HCT116 (cell line): ENCODE measurements around the gene FAM13A. TPM values are rescaled to one million over a fixed set of nuclear protein-coding genes. Genes with fewer than 3 reads are reported as not detected.

Source experiments
- ATAC-seq: fragments of 200-7000 bp; cut with Tn5 transposase; 2 replicates; pipeline ENCODE4 v1.9.1; 2020; ENCODE audit warnings: mild to moderate bottlenecking, moderate library complexity
- BruUV-seq: library from RNA; stranded (reverse); fragments of 400-500 nt; replicated peaks from 2 replicates; lab custom pipeline; 2021; lab: Mats Ljungman, UMichigan
- CTCF ChIA-PET: fragments of 300-600 bp; sonication (Branson Sonifier 250); formaldehyde crosslinking; loops from one replicate; lab custom pipeline; 2021; ENCODE audit warnings: antibody characterized with exemption; lab: Charles Lee
- POLR2A ChIA-PET: fragments of 300-600, 350-600 bp; sonication (Branson Sonifier 250); formaldehyde crosslinking; loops from one replicate; lab custom pipeline; 2021; ENCODE audit warnings: antibody characterized with exemption; lab: Charles Lee
- RAD21 ChIA-PET, 2 experiments: fragments of 300-600 bp; sonication (Branson Sonifier 250); formaldehyde crosslinking; loops; one replicate each; lab custom pipeline; 2023; ENCODE audit warnings: low total read pairs in 2 of 2; ENCODE audit not compliant: uncharacterized antibody in 2 of 2, unreplicated experiment in 2 of 2, low non-redundant PET in 1 of 2; lab: Charles Lee
- DNase-seq: peaks from one replicate; pipeline ENCODE4 v3.0.0-alpha.2; 2010; ENCODE audit warnings: low read depth, low spot score
- H2AFZ ChIP-seq: fragments of 200-600 bp; shearing (Covaris generic), sonication (generic); 2 replicates; pipeline ENCODE4 v1.6.1; 2017; ENCODE audit warnings: low read depth, mixed run types, mixed read lengths, antibody characterized with exemption, low read length; ENCODE audit not compliant: poor library complexity, severe bottlenecking
- H3K27ac ChIP-seq: 2 replicates; pipeline ENCODE4 v1.5.1; 2012; ENCODE audit warnings: low read depth, low read length
- H3K27me3 ChIP-seq: fragments of 200-600 bp; sonication (generic); 2 replicates; pipeline ENCODE4 v1.6.1; 2016; ENCODE audit warnings: mixed run types, low read length, mixed read lengths; ENCODE audit not compliant: insufficient read depth
- H3K36me3 ChIP-seq, 2 experiments: fragments of 200-500 bp in 1 of 2; fragments of 200-600 bp in 1 of 2; sonication (Bioruptor generic) in 1 of 2; sonication (generic) in 1 of 2; 2 replicates each; pipeline versions ENCODE4 v1.5.1 to v1.6.1; 2014 to 2016; ENCODE audit warnings: low read length in 2 of 2, inconsistent platforms in 1 of 2, mixed read lengths in 1 of 2, mixed run types in 1 of 2; ENCODE audit not compliant: insufficient read depth in 2 of 2, control insufficient read depth in 1 of 2
- H3K4me1 ChIP-seq, 2 experiments: fragments of 200-600 bp in 1 of 2; sonication (generic) in 1 of 2; 2 replicates each; pipeline versions ENCODE4 v1.5.1 to v1.6.1; 2012 to 2017; ENCODE audit warnings: low read length in 2 of 2, inconsistent platforms in 1 of 2, mild to moderate bottlenecking in 1 of 2, mixed read lengths in 1 of 2, mixed run types in 1 of 2, moderate library complexity in 1 of 2; ENCODE audit not compliant: insufficient read depth in 2 of 2, control insufficient read depth in 1 of 2
- H3K4me2 ChIP-seq: fragments of 200-600 bp; sonication (generic); 2 replicates; pipeline ENCODE4 v1.6.1; 2017; ENCODE audit warnings: mixed run types, low read length, mixed read lengths
- H3K4me3 ChIP-seq, 2 experiments: fragments of 200-600 bp in 1 of 2; sonication (generic) in 1 of 2; replicated peaks in 1 of 2; 2 replicates each; pipeline ENCODE4 v1.5.1; 2011 to 2016; ENCODE audit warnings: low read length in 2 of 2, control low read depth in 1 of 2, low read depth in 1 of 2, mild to moderate bottlenecking in 1 of 2, mixed read lengths in 1 of 2, mixed run types in 1 of 2
- H3K79me2 ChIP-seq: fragments of 200-600 bp; sonication (generic); 2 replicates; pipeline ENCODE4 v1.6.1; 2017; ENCODE audit warnings: mild to moderate bottlenecking, mixed run types, low read length, moderate library complexity, mixed read lengths; ENCODE audit not compliant: insufficient read depth
- H3K9ac ChIP-seq: fragments of 200-600 bp; sonication (generic); 2 replicates; pipeline ENCODE4 v1.6.1; 2016; ENCODE audit warnings: low read length, mixed read lengths
- H3K9me2 ChIP-seq: fragments of 200-600 bp; sonication (generic), shearing (Covaris generic); 2 replicates; pipeline ENCODE4 v1.6.1; 2017; ENCODE audit warnings: mixed run types, mild to moderate bottlenecking, moderate library complexity; ENCODE audit not compliant: insufficient read depth
- H3K9me3 ChIP-seq, 2 experiments: fragments of 200-500 bp in 1 of 2; fragments of 200-600 bp in 1 of 2; sonication (Bioruptor generic) in 1 of 2; sonication (generic) in 1 of 2; 2 replicates each; pipeline ENCODE4 v1.6.1; 2014 to 2017; ENCODE audit warnings: low read length in 2 of 2, mixed read lengths in 2 of 2, inconsistent platforms in 1 of 2, low read depth in 1 of 2, mild to moderate bottlenecking in 1 of 2, mixed run types in 1 of 2, moderate library complexity in 1 of 2; ENCODE audit not compliant: control insufficient read depth in 1 of 2, insufficient read depth in 1 of 2
- H4K20me1 ChIP-seq: fragments of 200-600 bp; sonication (generic), shearing (Covaris generic); 2 replicates; pipeline ENCODE4 v1.6.1; 2017; ENCODE audit warnings: mixed run types, mild to moderate bottlenecking, moderate library complexity; ENCODE audit not compliant: insufficient read depth
- CTCF ChIP-seq, 3 experiments: fragments of 200-600 bp in 1 of 3; sonication (generic) in 1 of 3; IDR thresholded peaks in 2 of 3; conservative IDR thresholded peaks in 1 of 3; 2 replicates each; pipeline ENCODE4 v1.5.1; 2012 to 2017; ENCODE audit warnings: low read depth in 2 of 3, low read length in 2 of 3, antibody characterized with exemption in 1 of 3, borderline replicate concordance in 1 of 3, control low read depth in 1 of 3, mild to moderate bottlenecking in 1 of 3, mixed read lengths in 1 of 3, mixed run types in 1 of 3, moderate library complexity in 1 of 3; ENCODE audit not compliant: insufficient read depth in 1 of 3
- EGR1 ChIP-seq: IDR thresholded peaks from 2 replicates; pipeline ENCODE4 v1.6.1; 2012; ENCODE audit warnings: low read depth
- EZH2 ChIP-seq: fragments of 200-600 bp; sonication (generic); IDR thresholded peaks from 2 replicates; pipeline ENCODE4 v1.6.1; 2017; ENCODE audit warnings: antibody characterized with exemption, mixed run types
- POLR2A ChIP-seq: IDR thresholded peaks from 2 replicates; pipeline ENCODE4 v1.7.0; 2011; ENCODE audit warnings: borderline replicate concordance; ENCODE audit not compliant: insufficient read depth, insufficient read length; ENCODE audit errors: extremely low read depth
- POLR2AphosphoS5 ChIP-seq: IDR thresholded peaks from 2 replicates; pipeline ENCODE4 v1.6.1; 2011; ENCODE audit warnings: mild to moderate bottlenecking, low read depth, low read length, moderate library complexity
- REST ChIP-seq: IDR thresholded peaks from 2 replicates; pipeline ENCODE4 v1.6.1; 2012; ENCODE audit warnings: low read depth
- SRF ChIP-seq: IDR thresholded peaks from 2 replicates; pipeline ENCODE4 v1.6.1; 2012; ENCODE audit warnings: low read depth
- YY1 ChIP-seq: IDR thresholded peaks from 2 replicates; pipeline ENCODE4 v1.6.1; 2011; ENCODE audit warnings: low read length, low read depth, moderate library complexity, mild to moderate bottlenecking; ENCODE audit not compliant: insufficient replicate concordance; ENCODE audit errors: extremely low read depth
- ZNF274 ChIP-seq: fragments of 200-500 bp; sonication (Bioruptor generic); IDR thresholded peaks from 2 replicates; pipeline ENCODE4 v1.6.1; 2014; ENCODE audit warnings: mild to moderate bottlenecking, low read depth, low read length, inconsistent platforms
- intact Hi-C: fragments of 100-400 bp; cut with micrococcal nuclease; formaldehyde crosslinking; loops from 2 replicates; pipeline ENCODE4 v1.10.0; 2022
- total RNA-seq: library from RNA; stranded (reverse); gene quantifications from one replicate; pipeline ENCODE4 v1.2.1, GENCODE V29; 2021; ENCODE audit not compliant: unreplicated experiment

FAM13A gene
- total RNA-seq, 1 experiment from 2014 or later = 17.2 TPM

GRCh38 chr4:88857588-88857987 is 199.4 kb downstream of the FAM13A start:
- Histone ChIP-seq H3K36me3 (no peaks in the 10 kb centered on the region), H3K4me3 (no peak overlapping the region), H2AFZ (no peak overlapping the region), H3K79me2 (no peaks in the 10 kb centered on the region), H3K27me3 (no peaks in the 10 kb centered on the region), H3K9ac (no peak overlapping the region), H3K27ac (no peak overlapping the region), H4K20me1 (no peaks in the 10 kb centered on the region), H3K9me3 (no peaks in the 10 kb centered on the region), H3K9me2 (no peaks in the 10 kb centered on the region), H3K4me1 (no peaks in the 10 kb centered on the region), H3K4me2 (no peak overlapping the region)
- DNase-seq = no peak
- RAD21 ChIA-PET = no interaction called here
- POLR2A ChIA-PET = no interaction called here
- no peak for ATAC-seq
- no TSS peak for BruUV-seq
- CTCF ChIA-PET = no interaction called here
- intact Hi-C loops = no loop called here
- no peak for TF ChIP-seq POLR2A
- no peak for TF ChIP-seq REST
- no peak for TF ChIP-seq EGR1
- no peak for TF ChIP-seq SRF
- no peak for TF ChIP-seq POLR2AphosphoS5
- TF ChIP-seq YY1 = no peak
- no peak for TF ChIP-seq EZH2
- TF ChIP-seq ZNF274 = no peak
- TF ChIP-seq CTCF (IDR thresholded peaks at IDR 0.05 in 2 of 3, conservative IDR thresholded peaks at IDR 0.05 in 1 of 3; ENCODE audit: borderline replicate concordance in 1 of 3, insufficient read depth in 1 of 3, low read depth in 2 of 3, low read length in 2 of 3) = no peak
